Neutrophil (primary cell): ENCODE data around the gene TRABD2B.

Experiments used
- H3K27ac ChIP-seq: fragments of 200-600 bp; sonication (generic); 2 replicates; pipeline ENCODE4 v1.5.1; 2016; ENCODE audit warnings: mild to moderate bottlenecking, moderate library complexity
- H3K27me3 ChIP-seq: fragments of 200-600 bp; sonication (generic); 2 replicates; pipeline ENCODE4 v1.6.0; 2016; ENCODE audit warnings: mild to moderate bottlenecking
- H3K36me3 ChIP-seq: fragments of 200-600 bp; sonication (generic); 2 replicates; pipeline ENCODE4 v1.5.1; 2017
- H3K4me1 ChIP-seq, 2 experiments: fragments of 200-600 bp in 1 of 2; sonication (generic) in 1 of 2; 1 replicate in 1 of 2; 2 replicates in 1 of 2; pipeline versions ENCODE4 v1.5.1 to v1.6.1; 2013 to 2016; ENCODE audit warnings: low read depth in 1 of 2, low read length in 1 of 2, mild to moderate bottlenecking in 1 of 2, moderate library complexity in 1 of 2; ENCODE audit not compliant: control insufficient read depth in 1 of 2, insufficient read depth in 1 of 2
- H3K4me3 ChIP-seq, 2 experiments: fragments of 200-600 bp in 1 of 2; sonication (generic) in 1 of 2; 1 replicate in 1 of 2; 2 replicates in 1 of 2; pipeline ENCODE4 v1.5.1; 2013 to 2016; ENCODE audit warnings: low read depth in 1 of 2, low read length in 1 of 2, mild to moderate bottlenecking in 1 of 2, moderate library complexity in 1 of 2
- H3K9me3 ChIP-seq: fragments of 200-600 bp; sonication (generic); 2 replicates; pipeline ENCODE4 v1.5.1; 2016
- TF ChIP-seq, protein P1 (sequence below): fragments of 200-600 bp; sonication (generic); IDR thresholded peaks from 2 replicates; pipeline ENCODE4 v1.5.1; 2016; ENCODE audit warnings: antibody characterized with exemption

The TRABD2B gene

GRCh38 chr1:47830641-47831333 is 166.4 kb downstream of the TRABD2B start:
- Histone ChIP-seq H3K27me3 (no peaks in the 10 kb centered on the region), H3K4me3 (no peak overlapping the region)
- TF ChIP-seq, protein P1, sequence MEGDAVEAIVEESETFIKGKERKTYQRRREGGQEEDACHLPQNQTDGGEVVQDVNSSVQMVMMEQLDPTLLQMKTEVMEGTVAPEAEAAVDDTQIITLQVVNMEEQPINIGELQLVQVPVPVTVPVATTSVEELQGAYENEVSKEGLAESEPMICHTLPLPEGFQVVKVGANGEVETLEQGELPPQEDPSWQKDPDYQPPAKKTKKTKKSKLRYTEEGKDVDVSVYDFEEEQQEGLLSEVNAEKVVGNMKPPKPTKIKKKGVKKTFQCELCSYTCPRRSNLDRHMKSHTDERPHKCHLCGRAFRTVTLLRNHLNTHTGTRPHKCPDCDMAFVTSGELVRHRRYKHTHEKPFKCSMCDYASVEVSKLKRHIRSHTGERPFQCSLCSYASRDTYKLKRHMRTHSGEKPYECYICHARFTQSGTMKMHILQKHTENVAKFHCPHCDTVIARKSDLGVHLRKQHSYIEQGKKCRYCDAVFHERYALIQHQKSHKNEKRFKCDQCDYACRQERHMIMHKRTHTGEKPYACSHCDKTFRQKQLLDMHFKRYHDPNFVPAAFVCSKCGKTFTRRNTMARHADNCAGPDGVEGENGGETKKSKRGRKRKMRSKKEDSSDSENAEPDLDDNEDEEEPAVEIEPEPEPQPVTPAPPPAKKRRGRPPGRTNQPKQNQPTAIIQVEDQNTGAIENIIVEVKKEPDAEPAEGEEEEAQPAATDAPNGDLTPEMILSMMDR: no peak

DNA sequence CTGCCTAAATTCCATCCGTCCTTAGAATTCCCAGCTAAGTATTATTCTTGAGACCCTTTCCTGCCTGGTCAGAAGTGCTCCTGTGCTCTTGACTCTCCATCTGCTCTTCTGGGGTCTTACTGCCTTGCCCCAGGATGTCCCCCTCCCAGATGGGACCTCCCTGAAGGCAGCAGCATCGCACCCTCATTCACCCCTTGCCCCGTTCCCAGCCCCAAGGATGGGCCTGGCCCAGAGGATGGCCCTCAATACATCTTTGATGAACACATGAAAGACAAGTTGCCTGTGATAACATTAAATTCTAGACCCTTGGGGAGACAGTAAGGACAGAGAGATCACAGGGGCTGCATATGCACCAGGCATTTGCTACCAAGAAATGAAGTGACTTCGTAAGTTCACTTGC is 167.2 kb downstream of the TRABD2B start:
- Histone ChIP-seq H3K4me3 (no peak overlapping the region), H3K36me3 (no peaks in the 10 kb centered on the region), H3K4me1 (no peaks in the 10 kb centered on the region), H3K27ac (no peak overlapping the region), H3K27me3 (no peaks in the 10 kb centered on the region), H3K9me3 (no peaks in the 10 kb centered on the region)
- TF ChIP-seq, protein P1: no peak

More at GRCh38 chr1:47830641-47831333, 166.4 kb downstream of the TRABD2B start:
- Histone ChIP-seq H3K36me3 (no peaks in the 10 kb centered on the region), H3K27ac (no peak overlapping the region), H3K4me1 (no peaks in the 10 kb centered on the region), H3K9me3 (no peaks in the 10 kb centered on the region)

- Histone ChIP-seq H3K4me3 (no peak overlapping the region), H3K4me1 (no peaks in the 10 kb centered on the region), H3K36me3 (no peaks in the 10 kb centered on the region), H3K27me3 (no peaks in the 10 kb centered on the region), H3K27ac (no peak overlapping the region), H3K9me3 (no peaks in the 10 kb centered on the region)
- TF ChIP-seq, protein P1: no peak
Observed at GRCh38 chr1:47828978-47829377, 168.2 kb downstream of the TRABD2B start.

- no peaks in the 10 kb centered on the region for H3K9me3 ChIP-seq
- H3K27ac ChIP-seq: no peak overlapping the region
- H3K27me3 ChIP-seq: no peaks in the 10 kb centered on the region
- H3K4me1 ChIP-seq: no peaks in the 10 kb centered on the region
- no peaks in the 10 kb centered on the region for H3K36me3 ChIP-seq
- no peak overlapping the region for H3K4me3 ChIP-seq
- TF ChIP-seq, protein P1: no peak
Observed at GRCh38 chr1:47827109-47827508, 170.1 kb downstream of the TRABD2B start.

DNA sequence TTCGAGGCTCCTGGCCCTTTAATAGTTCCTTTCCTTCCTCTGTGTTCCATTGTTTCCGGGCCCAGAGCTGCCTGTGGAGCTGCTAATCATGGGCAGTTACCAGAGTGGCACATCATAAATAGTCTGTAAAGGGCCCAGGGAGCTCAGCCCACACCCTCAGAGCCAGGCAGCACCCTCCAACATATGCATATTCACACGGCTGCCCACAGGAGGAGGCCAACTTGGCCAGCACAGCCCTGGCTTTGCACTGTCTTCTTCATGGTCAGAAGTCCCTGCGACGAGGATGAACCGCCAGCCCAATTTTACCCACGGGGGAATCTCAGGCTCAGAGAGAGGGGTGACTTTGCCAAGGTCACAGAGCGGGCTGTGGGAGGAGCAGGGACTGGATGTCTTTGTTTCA is 172.5 kb downstream of the TRABD2B start:
- Histone ChIP-seq H3K27me3 (no peaks in the 10 kb centered on the region), H3K4me3 (no peak overlapping the region), H3K4me1 (no peaks in the 10 kb centered on the region), H3K9me3 (no peaks in the 10 kb centered on the region), H3K36me3 (no peaks in the 10 kb centered on the region), H3K27ac (no peak overlapping the region)
- TF ChIP-seq, protein P1: no peak
